ENCODE results near the gene EFCAB13.

GRCh38 chr17:47288531-47289116, 35.1 kb upstream of the EFCAB13 start:
- TF ChIP-seq CTCF (IDR thresholded peaks at IDR 0.05), result no peak
- no peak for TF ChIP-seq POLR2A (IDR thresholded peaks at IDR 0.05)
